Glutamatergic neuron (in vitro differentiated cells): Measurements from ENCODE around the gene VPS16. TPM values are rescaled to one million over a fixed set of nuclear protein-coding genes. Genes with fewer than 3 reads are reported as not detected.

Source experiments
- DNase-seq: peaks from one replicate; pipeline ENCODE4 v3.0.0; 2022
- H3K27ac Mint-ChIP-seq: one replicate; pipeline ENCODE4 v1.8.0; 2020; ENCODE audit warnings: mild to moderate bottlenecking, mixed read lengths, inconsistent platforms; ENCODE audit not compliant: unreplicated experiment
- H3K27me3 Mint-ChIP-seq: one replicate; pipeline ENCODE4 v1.8.0; 2020; ENCODE audit warnings: mild to moderate bottlenecking, moderate library complexity, mixed read lengths, inconsistent platforms; ENCODE audit not compliant: unreplicated experiment
- H3K36me3 Mint-ChIP-seq: one replicate; pipeline ENCODE4 v1.8.0; 2020; ENCODE audit warnings: mild to moderate bottlenecking, mixed read lengths, inconsistent platforms; ENCODE audit not compliant: unreplicated experiment
- H3K4me1 Mint-ChIP-seq: one replicate; pipeline ENCODE4 v1.8.0; 2020; ENCODE audit warnings: mild to moderate bottlenecking, low read depth, mixed read lengths, inconsistent platforms; ENCODE audit not compliant: unreplicated experiment
- H3K4me3 Mint-ChIP-seq: one replicate; pipeline ENCODE4 v1.8.0; 2020; ENCODE audit warnings: mild to moderate bottlenecking, mixed read lengths, inconsistent platforms; ENCODE audit not compliant: unreplicated experiment
- H3K9me3 Mint-ChIP-seq: one replicate; pipeline ENCODE4 v1.8.0; 2020; ENCODE audit warnings: mild to moderate bottlenecking, moderate library complexity, mixed read lengths, inconsistent platforms; ENCODE audit not compliant: unreplicated experiment
- total RNA-seq: library from RNA; stranded (reverse); fragmentation: NEBNext Ultra II Directional; extraction: Animal tissue kit (Norgen Biotek cat#: 25700); gene quantifications from one replicate; pipeline ENCODE4 v1.2.1, GENCODE V29; 2021; ENCODE audit not compliant: unreplicated experiment
- TF ChIP-seq, protein P1 (sequence below): fragments of 200-600 bp; sonication (generic); IDR thresholded peaks from one replicate; pipeline ENCODE4 v1.5.0; 2021; ENCODE audit not compliant: partially characterized antibody, unreplicated experiment

Gene VPS16
- total RNA-seq, 1 donor from 2014 or later: 46.3 TPM

DNA sequence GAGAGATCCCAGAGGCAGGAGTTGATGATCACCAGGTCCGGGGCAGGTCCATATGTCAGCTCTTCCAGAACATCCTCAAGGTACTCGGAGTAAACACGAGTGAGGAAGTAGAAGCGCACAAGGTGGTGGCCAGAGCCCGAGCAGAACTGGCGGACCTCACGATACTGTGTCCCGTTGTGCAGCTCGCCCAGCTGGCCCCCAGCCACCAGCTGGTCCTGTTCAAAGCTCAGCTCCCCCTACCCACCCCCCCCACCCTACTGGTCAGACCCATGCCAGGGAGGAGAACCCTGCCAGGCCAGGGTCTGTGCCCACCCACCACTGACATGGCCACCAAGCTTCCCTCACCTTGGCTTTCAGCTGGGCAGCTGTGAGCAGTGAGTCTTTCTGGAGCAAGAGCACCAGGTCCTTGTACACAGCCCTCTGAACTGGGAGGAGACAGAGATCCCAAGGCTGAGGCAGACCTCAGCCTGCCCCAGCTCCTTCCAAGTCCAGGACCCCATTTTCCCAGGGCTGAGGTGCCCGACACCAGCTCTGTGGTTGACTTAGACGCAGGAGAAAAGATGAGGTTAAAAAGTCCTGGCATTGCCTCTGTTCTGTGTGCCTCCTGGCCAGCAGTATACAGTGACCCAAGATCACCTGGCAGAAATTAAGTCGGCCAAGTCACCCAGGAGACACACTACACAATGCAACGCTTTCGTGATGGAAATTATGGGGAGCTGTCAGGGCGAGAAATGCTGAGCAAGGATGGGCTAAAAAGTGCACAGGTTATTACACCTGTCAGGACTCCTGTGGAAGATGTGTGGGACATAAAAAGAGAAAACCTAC, 1.5 kb upstream of the VPS16 start:
- no peak overlapping the region for H3K27ac Mint-ChIP-seq
- TF ChIP-seq, protein P1, sequence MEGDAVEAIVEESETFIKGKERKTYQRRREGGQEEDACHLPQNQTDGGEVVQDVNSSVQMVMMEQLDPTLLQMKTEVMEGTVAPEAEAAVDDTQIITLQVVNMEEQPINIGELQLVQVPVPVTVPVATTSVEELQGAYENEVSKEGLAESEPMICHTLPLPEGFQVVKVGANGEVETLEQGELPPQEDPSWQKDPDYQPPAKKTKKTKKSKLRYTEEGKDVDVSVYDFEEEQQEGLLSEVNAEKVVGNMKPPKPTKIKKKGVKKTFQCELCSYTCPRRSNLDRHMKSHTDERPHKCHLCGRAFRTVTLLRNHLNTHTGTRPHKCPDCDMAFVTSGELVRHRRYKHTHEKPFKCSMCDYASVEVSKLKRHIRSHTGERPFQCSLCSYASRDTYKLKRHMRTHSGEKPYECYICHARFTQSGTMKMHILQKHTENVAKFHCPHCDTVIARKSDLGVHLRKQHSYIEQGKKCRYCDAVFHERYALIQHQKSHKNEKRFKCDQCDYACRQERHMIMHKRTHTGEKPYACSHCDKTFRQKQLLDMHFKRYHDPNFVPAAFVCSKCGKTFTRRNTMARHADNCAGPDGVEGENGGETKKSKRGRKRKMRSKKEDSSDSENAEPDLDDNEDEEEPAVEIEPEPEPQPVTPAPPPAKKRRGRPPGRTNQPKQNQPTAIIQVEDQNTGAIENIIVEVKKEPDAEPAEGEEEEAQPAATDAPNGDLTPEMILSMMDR: no peak
- peak overlapping the region; percentile 85 for H3K4me3 Mint-ChIP-seq
- peaks cover 10% of the 10 kb centered on the region for H3K36me3 Mint-ChIP-seq
- peaks cover 6% of the 10 kb centered on the region for H3K27me3 Mint-ChIP-seq
- H3K4me1 Mint-ChIP-seq: peaks cover 4% of the 10 kb centered on the region
- DNase-seq: no peak
- H3K9me3 Mint-ChIP-seq: peaks cover 2% of the 10 kb centered on the region

DNA sequence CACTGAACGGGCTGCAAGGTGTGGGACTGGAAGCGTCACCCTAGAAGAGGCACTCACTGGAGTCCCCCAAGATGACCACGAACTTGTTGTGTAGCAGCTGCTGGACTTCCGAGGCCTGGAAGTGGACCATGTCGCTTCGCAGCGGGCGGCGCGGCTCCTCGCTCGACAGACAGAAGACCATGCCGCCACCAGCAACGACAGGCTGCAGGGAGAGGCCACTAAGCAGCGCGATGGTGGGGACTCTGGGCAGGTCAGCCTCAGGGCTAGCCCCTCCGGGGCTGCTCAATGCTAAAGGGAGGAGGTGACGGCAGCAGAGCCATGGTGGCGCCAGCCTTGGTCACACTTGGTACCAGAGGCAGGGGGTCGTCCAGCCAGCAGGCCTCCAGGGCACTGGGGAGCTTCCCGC, 810 bp upstream of the VPS16 start:
- Mint-ChIP-seq H3K27ac (no peak overlapping the region), H3K4me3 (peak overlapping the region; percentile 85), H3K4me1 (peaks cover 4% of the 10 kb centered on the region), H3K27me3 (peaks cover 6% of the 10 kb centered on the region), H3K36me3 (peaks cover 10% of the 10 kb centered on the region), H3K9me3 (peaks cover 2% of the 10 kb centered on the region)
- no peak for DNase-seq
- TF ChIP-seq, protein P1: no peak

DNA sequence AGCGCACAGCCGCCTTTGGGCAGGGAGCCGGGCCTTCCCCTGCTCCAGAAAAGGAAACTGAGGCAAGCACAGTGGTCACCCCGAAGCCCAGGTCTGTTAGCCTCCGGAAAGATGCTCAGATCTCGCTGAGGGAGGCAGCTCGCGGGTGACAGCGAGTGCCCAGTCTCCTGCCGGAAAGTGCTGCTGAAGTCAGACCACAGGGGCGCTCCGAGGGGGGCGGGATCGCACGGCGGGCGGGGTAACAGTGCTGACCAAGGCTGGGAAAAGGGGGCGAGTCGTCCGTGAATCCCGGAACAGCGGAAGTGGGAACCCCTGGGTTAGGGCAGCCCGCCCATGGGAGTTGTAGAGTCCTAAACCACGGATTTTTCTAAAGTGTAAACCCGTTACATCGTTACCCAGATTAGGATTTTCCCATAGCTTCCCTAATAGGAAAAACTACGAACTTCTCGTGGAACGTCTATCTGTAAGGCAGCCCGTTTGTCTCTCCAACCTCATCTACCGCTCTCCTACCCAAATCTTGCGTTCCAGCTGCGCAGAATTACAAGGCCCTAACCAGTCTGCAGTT, 504 bp downstream of the VPS16 start:
- TF ChIP-seq, protein P1: no peak
- peaks cover 6% of the 10 kb centered on the region for H3K27me3 Mint-ChIP-seq
- peaks cover 4% of the 10 kb centered on the region for H3K4me1 Mint-ChIP-seq
- peak overlapping the region; percentile 48 for H3K27ac Mint-ChIP-seq
- peak overlapping the region; percentile 93 for H3K4me3 Mint-ChIP-seq
- H3K9me3 Mint-ChIP-seq: peaks cover 2% of the 10 kb centered on the region
- peak; percentile 69 for DNase-seq
- H3K36me3 Mint-ChIP-seq: peaks cover 7% of the 10 kb centered on the region

DNA sequence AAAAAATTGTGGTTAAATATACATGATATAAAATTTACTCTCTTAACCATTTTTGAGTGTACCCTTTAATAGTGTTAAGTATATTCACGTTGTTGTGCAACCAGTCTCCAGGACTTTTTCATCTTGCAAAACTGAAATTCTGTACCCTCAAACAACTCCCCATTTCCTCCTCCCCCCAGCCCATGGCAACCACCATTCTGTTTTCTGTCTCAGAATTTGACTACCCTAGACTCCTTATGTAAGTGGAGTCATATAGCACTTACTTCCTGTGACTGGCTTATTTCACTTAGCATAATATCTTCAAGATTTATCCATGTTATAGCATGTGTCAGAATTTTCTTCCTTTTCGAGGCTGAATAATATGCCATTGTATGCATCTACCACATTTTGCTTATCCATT, 5.1 kb downstream of the VPS16 start:
- Mint-ChIP-seq H3K27ac (no peak overlapping the region), H3K4me3 (no peak overlapping the region), H3K27me3 (peaks cover 3% of the 10 kb centered on the region), H3K36me3 (no peaks in the 10 kb centered on the region), H3K4me1 (peaks cover 4% of the 10 kb centered on the region), H3K9me3 (no peaks in the 10 kb centered on the region)
- TF ChIP-seq, protein P1: no peak
- no peak for DNase-seq

DNA sequence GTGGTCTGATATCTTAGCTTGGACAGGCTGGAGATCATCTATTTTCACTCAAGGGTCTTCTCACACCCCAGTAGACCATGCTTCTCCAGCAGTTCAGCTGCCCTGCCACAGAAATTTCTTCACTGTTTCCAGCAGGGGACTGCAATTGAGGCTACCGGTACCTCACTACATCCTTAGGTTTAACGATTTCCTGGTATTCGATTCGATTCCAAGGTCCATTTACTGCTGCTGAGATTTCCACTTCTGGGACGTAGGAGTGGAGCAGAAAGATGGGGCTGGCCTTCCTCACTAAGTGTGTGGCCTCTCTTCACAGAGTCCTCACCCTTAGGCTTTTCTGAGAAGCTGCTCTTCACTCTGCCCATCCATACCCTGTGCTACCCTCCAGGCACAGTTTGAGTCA, 6.2 kb downstream of the VPS16 start:
- H3K27me3 Mint-ChIP-seq: no peaks in the 10 kb centered on the region
- H3K27ac Mint-ChIP-seq: no peak overlapping the region
- no peak for DNase-seq
- H3K36me3 Mint-ChIP-seq: no peaks in the 10 kb centered on the region
- H3K4me1 Mint-ChIP-seq: no peaks in the 10 kb centered on the region
- TF ChIP-seq, protein P1: no peak
- no peak overlapping the region for H3K4me3 Mint-ChIP-seq
- no peaks in the 10 kb centered on the region for H3K9me3 Mint-ChIP-seq
